HepG2 (cell line): Measurements from ENCODE around the gene DACT2. TPM values are rescaled to one million over a fixed set of nuclear protein-coding genes. Genes with fewer than 3 reads are reported as not detected.

ENCODE experiments used
- ASH2L ChIP-seq: fragments of 300-600, 200-600 bp; sonication (generic); IDR thresholded peaks from 2 replicates; pipeline ENCODE4 v1.7.0; 2017; ENCODE audit warnings: low read depth, mild to moderate bottlenecking, moderate library complexity, mixed read lengths, low read length; ENCODE audit not compliant: insufficient read length
- BORCS8-MEF2B ChIP-seq: sonication (generic); formaldehyde crosslinking; IDR thresholded peaks from 2 replicates; pipeline ENCODE4 v1.8.0; 2022; ENCODE audit warnings: mild to moderate bottlenecking, missing genetic modification reagents
- CENPX ChIP-seq: sonication (generic); formaldehyde crosslinking; IDR thresholded peaks from 2 replicates; pipeline ENCODE4 v1.9.0; 2021; ENCODE audit warnings: mild to moderate bottlenecking, missing genetic modification reagents, moderate library complexity
- CTCF ChIP-seq: sonication (generic); formaldehyde crosslinking; IDR thresholded peaks from 2 replicates; pipeline ENCODE4 v1.5.0; 2020; ENCODE audit warnings: mild to moderate bottlenecking, missing genetic modification reagents, moderate library complexity
- HCFC1 ChIP-seq: fragments of 150-350 bp; IDR thresholded peaks from 2 replicates; pipeline ENCODE4 v1.6.1; 2014; ENCODE audit warnings: low read depth, low read length
- HDAC6 ChIP-seq: fragments of 200-600 bp; sonication (generic); IDR thresholded peaks from 2 replicates; pipeline ENCODE4 v1.7.0; 2017; ENCODE audit warnings: mild to moderate bottlenecking, antibody characterized with exemption, low read length, low read depth
- MYNN ChIP-seq: sonication (generic); formaldehyde crosslinking; IDR thresholded peaks from 2 replicates; pipeline ENCODE4 v1.4.0; 2020; ENCODE audit warnings: mild to moderate bottlenecking, low read depth, missing genetic modification reagents
- NR3C1 ChIP-seq: sonication (generic); formaldehyde crosslinking; IDR thresholded peaks from 2 replicates; pipeline ENCODE4 v1.4.0; 2020; ENCODE audit warnings: missing genetic modification reagents
- PAF1 ChIP-seq: IDR thresholded peaks from 2 replicates; pipeline ENCODE4 v1.6.1; 2016; ENCODE audit warnings: missing genetic modification reagents, missing compliant biosample characterization
- PHF20 ChIP-seq: sonication (generic); formaldehyde crosslinking; IDR thresholded peaks from 2 replicates; pipeline ENCODE4 v1.5.0; 2020; ENCODE audit warnings: mild to moderate bottlenecking, missing genetic modification reagents
- PHF8 ChIP-seq: sonication (generic); formaldehyde crosslinking; IDR thresholded peaks from 2 replicates; pipeline ENCODE4 v1.5.0; 2020; ENCODE audit warnings: missing genetic modification reagents
- PRPF4 ChIP-seq: fragments of 200-400 bp; formaldehyde crosslinking; IDR thresholded peaks from 2 replicates; pipeline ENCODE4 v1.6.1; 2016; ENCODE audit warnings: low read length, low read depth; ENCODE audit not compliant: poor library complexity, severe bottlenecking
- RXRB ChIP-seq: IDR thresholded peaks from 2 replicates; pipeline ENCODE4 v1.6.1; 2016; ENCODE audit warnings: borderline replicate concordance, missing genetic modification reagents, missing compliant biosample characterization
- SRSF9 ChIP-seq: fragments of 200-400 bp; formaldehyde crosslinking; IDR thresholded peaks from 2 replicates; pipeline ENCODE4 v1.6.1; 2018; ENCODE audit warnings: borderline replicate concordance, mild to moderate bottlenecking, low read depth, low read length; ENCODE audit not compliant: insufficient read depth, poor library complexity, severe bottlenecking
- SYNCRIP ChIP-seq: fragments of 200-400 bp; formaldehyde crosslinking; IDR thresholded peaks from 2 replicates; pipeline ENCODE4 v1.6.1; 2018; ENCODE audit warnings: mild to moderate bottlenecking, low read depth, low read length; ENCODE audit not compliant: insufficient read depth
- TBX3 ChIP-seq: fragments of 450-650 bp; IDR thresholded peaks from 2 replicates; pipeline ENCODE4 v1.6.1; 2017; ENCODE audit warnings: antibody characterized with exemption, mild to moderate bottlenecking, inconsistent platforms, borderline replicate concordance
- TFDP2 ChIP-seq: sonication (generic); formaldehyde crosslinking; IDR thresholded peaks from 2 replicates; pipeline ENCODE4 v1.4.0; 2020; ENCODE audit warnings: missing genetic modification reagents
- XRCC5 ChIP-seq: fragments of 200-400 bp; formaldehyde crosslinking; optimal IDR thresholded peaks from 2 replicates; pipeline ENCODE3; 2017; ENCODE audit warnings: mild to moderate bottlenecking, low read length
- YY1 ChIP-seq: IDR thresholded peaks from 2 replicates; pipeline ENCODE4 v1.6.1; 2011; ENCODE audit warnings: low read length, low read depth, moderate library complexity, mild to moderate bottlenecking; ENCODE audit not compliant: insufficient read depth, insufficient replicate concordance
- ZNF619 ChIP-seq: sonication (generic); formaldehyde crosslinking; IDR thresholded peaks from 2 replicates; pipeline ENCODE4 v1.4.0; 2020; ENCODE audit warnings: mild to moderate bottlenecking, missing genetic modification reagents
- ZNF629 ChIP-seq: sonication (generic); formaldehyde crosslinking; conservative IDR thresholded peaks from 2 replicates; pipeline ENCODE4 v1.5.0; 2020; ENCODE audit warnings: missing genetic modification reagents
- ZNF639 ChIP-seq: conservative IDR thresholded peaks from 2 replicates; pipeline ENCODE4 v1.6.1; 2018; ENCODE audit warnings: missing genetic modification reagents
- ZNF691 ChIP-seq: sonication (generic); formaldehyde crosslinking; IDR thresholded peaks from 2 replicates; pipeline ENCODE4 v1.4.0; 2020; ENCODE audit warnings: missing genetic modification reagents, low read depth, mild to moderate bottlenecking, borderline replicate concordance
- polyA plus RNA-seq, 8 experiments: library from polyadenylated mRNA; depleted of rRNA in 3 of 8; stranded (reverse) in 7 of 8; unstranded in 1 of 8; fragments of >200 nt; fragmentation: Illumina TruSeq in 4 of 8; extraction: Trizol in 4 of 8; gene quantifications; 2 replicates each; pipeline versions ENCODE4 v1.2.1 to v1.2.3, GENCODE V29; 2011 to 2016; ENCODE audit warnings: low read depth in 4 of 8, missing spikeins in 1 of 8, mixed read lengths in 1 of 8; ENCODE audit not compliant: insufficient read depth in 1 of 8
- total RNA-seq, 5 experiments: library from RNA; depleted of rRNA; stranded (reverse); fragments of >200 nt; fragmentation: Illumina TruSeq; extraction: Trizol; gene quantifications; 2 replicates each; pipeline ENCODE4 v1.2.3, GENCODE V29; 2016; ENCODE audit warnings: low read depth in 1 of 5

DACT2 gene
- total and polyA plus RNA-seq, 2 of the 13 experiments (the other 11 are each of a cell fraction or from before 2014, with no cell fraction given): 0.15 TPM; not detected in 1

- TF ChIP-seq ZNF691 (CRISPR knock-in tag): no peak
- TF ChIP-seq XRCC5: peak; percentile 36
- no peak for TF ChIP-seq PRPF4
- no peak for TF ChIP-seq HDAC6
- TF ChIP-seq TFDP2 (CRISPR knock-in tag): no peak
- TF ChIP-seq CTCF (CRISPR knock-in tag): peak; percentile 29
- no peak for TF ChIP-seq CENPX (CRISPR knock-in tag)
- TF ChIP-seq MYNN (CRISPR knock-in tag): no peak
- no peak for TF ChIP-seq SRSF9
- no peak for TF ChIP-seq HCFC1
- no peak for TF ChIP-seq BORCS8-MEF2B (CRISPR knock-in tag)
- TF ChIP-seq SYNCRIP: no peak
- TF ChIP-seq NR3C1 (CRISPR knock-in tag): no peak
- TF ChIP-seq YY1: peak; percentile 55
- no peak for TF ChIP-seq TBX3
- TF ChIP-seq RXRB (CRISPR knock-in tag): no peak
- no peak for TF ChIP-seq ASH2L
- TF ChIP-seq ZNF639 (CRISPR knock-in tag): no peak
- TF ChIP-seq PHF20: no peak
- no peak for TF ChIP-seq ZNF619 (CRISPR knock-in tag)
- no peak for TF ChIP-seq PAF1 (CRISPR knock-in tag)
- no peak for TF ChIP-seq ZNF629 (CRISPR knock-in tag)
- no peak for TF ChIP-seq PHF8
Observed at GRCh38 chr6:168333039-168333438, 13.5 kb upstream of the DACT2 start (continued).
